GM20000 (cell line): ENCODE data around the gene TSHZ2.

Source experiments
- DNase-seq: peaks from one replicate; pipeline ENCODE4 v3.0.0; 2012; ENCODE audit warnings: low spot score
- CTCF ChIP-seq: IDR thresholded peaks from 2 replicates; pipeline ENCODE4 v1.5.1; 2012; ENCODE audit warnings: mild to moderate bottlenecking, control low read depth; ENCODE audit errors: extremely low read depth, missing control alignments

TSHZ2 gene

GRCh38 chr20:53048387-53048786 lies 76.2 kb downstream of the TSHZ2 start:
- DNase-seq: no peak
- TF ChIP-seq CTCF: no peak

DNA sequence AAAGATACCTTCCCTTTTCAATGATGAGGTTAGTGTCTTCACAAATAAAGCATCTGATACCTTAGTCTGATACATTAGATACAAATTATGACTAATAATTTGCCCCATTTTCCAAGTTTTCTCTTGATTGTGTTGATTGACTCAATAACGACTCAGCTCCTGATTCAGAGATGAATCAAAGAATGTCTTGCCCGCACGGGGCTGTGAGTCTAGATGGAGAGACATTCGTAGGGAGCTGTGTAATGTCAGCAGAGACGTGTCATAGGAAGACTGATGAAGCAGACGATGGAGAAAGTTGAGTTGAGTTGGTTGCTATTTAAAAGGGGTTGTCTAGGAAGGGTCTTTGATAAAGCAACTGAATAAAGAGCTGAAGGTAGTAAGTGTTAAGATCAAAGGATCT lies 78.2 kb downstream of the TSHZ2 start:
- no peak for DNase-seq
- no peak for TF ChIP-seq CTCF

- no peak for TF ChIP-seq CTCF
- DNase-seq: no peak
Measured at GRCh38 chr20:53052380-53052779, 80.2 kb downstream of the TSHZ2 start.

GRCh38 chr20:53053595-53053994 lies 81.4 kb downstream of the TSHZ2 start:
- no peak for TF ChIP-seq CTCF
- no peak for DNase-seq

DNA sequence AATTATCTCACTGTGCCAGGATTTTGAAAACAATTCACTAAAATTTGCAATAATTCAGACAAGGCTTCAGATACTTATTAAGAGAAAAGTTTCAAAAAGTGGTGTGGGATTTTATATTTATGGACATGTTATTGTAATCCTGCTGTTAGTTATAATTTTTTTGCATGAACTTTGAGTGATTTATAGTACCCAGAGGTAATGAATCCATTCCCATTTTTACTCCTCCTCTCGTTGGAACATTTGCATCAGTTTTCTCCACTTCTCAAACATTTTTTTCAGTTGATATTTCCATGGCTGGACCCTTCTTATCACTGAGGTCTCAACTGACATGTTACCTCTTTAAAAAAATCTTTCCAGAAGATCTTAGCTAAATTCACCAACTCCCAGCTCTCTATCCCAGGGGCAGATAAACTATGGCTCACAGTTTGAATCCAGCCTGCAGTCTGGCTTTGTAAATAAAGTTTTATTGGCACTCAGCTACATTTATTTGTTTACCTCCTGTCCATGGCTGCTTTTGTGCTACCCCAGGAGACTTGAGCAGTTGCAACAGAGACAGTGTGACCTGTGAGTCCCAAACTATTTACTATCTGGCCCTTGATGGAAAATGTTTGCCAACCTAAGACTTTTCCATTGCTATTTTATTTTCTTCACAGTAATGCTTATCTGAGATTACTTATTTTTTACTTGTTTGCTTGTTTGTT lies 83.4 kb downstream of the TSHZ2 start:
- TF ChIP-seq CTCF: no peak
- no peak for DNase-seq

DNA sequence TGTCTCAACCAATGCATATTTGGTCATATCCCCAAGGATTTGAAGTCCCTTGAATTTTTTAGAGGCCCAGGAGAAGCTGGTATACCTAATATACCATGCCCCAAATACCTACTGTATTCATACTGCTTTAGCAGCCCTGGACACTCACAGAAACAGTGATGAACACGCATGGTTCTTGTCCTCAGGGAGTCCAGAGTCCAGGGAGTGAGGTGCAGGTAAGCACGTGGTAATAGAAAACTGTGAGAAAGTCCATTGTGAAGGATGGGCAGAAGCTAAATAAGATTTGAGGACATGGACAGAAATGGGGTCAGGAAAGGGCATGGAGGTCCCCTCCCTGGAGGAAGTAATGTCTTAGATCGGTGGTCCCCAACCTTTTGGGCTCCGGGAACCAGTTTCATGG lies 85.4 kb downstream of the TSHZ2 start:
- no peak for DNase-seq
- TF ChIP-seq CTCF: no peak

DNA sequence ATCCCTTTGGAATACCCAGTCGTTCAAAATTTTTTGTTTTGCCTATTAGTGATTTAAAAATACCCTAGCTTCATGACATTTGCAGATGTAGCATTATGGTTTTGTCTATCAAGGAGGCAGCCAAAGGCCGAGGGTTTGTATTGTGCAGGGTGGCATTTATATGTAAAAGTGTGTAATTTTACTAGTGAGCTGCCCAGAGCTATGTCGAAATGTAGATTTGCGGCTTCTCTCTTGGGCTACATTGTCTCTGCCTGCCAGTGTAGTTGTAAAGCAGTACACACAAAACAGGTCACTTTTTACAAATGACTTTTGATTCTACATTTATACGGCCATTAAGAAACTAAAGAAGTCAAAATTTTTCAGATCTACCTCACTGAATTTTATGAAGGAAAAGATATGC lies 87.7 kb downstream of the TSHZ2 start:
- no peak for DNase-seq
- TF ChIP-seq CTCF: no peak
